ENCODE measurements around the gene CDCA7L.

Gene CDCA7L

GRCh38 chr7:21962677-21963076 is 17.0 kb upstream of the CDCA7L start:
- H3K4me1 ChIP-seq (ENCODE audit: control insufficient read depth, insufficient read depth, low read length): no peaks in the 10 kb centered on the region
- no peak overlapping the region for H3K4me3 ChIP-seq (ENCODE audit: low read length)
- no peak overlapping the region for H3K9ac ChIP-seq (ENCODE audit: low read length)
- H3K27me3 ChIP-seq (ENCODE audit: control insufficient read depth, insufficient read depth, low read length): no peaks in the 10 kb centered on the region
- no peaks in the 10 kb centered on the region for H3K36me3 ChIP-seq (ENCODE audit: control insufficient read depth, insufficient read depth, low read length)
- H3K27ac ChIP-seq (ENCODE audit: low read depth, low read length): no peak overlapping the region

- H3K27ac ChIP-seq (ENCODE audit: low read depth, low read length): no peak overlapping the region
- no peak overlapping the region for H3K4me3 ChIP-seq (ENCODE audit: low read length)
- H3K27me3 ChIP-seq (ENCODE audit: control insufficient read depth, insufficient read depth, low read length): no peaks in the 10 kb centered on the region
- no peak overlapping the region for H3K9ac ChIP-seq (ENCODE audit: low read length)
- no peaks in the 10 kb centered on the region for H3K4me1 ChIP-seq (ENCODE audit: control insufficient read depth, insufficient read depth, low read length)
- H3K36me3 ChIP-seq (ENCODE audit: control insufficient read depth, insufficient read depth, low read length): no peaks in the 10 kb centered on the region
These were observed 15.2 kb upstream of the CDCA7L start for GRCh38 chr7:21960922-21961321.

DNA sequence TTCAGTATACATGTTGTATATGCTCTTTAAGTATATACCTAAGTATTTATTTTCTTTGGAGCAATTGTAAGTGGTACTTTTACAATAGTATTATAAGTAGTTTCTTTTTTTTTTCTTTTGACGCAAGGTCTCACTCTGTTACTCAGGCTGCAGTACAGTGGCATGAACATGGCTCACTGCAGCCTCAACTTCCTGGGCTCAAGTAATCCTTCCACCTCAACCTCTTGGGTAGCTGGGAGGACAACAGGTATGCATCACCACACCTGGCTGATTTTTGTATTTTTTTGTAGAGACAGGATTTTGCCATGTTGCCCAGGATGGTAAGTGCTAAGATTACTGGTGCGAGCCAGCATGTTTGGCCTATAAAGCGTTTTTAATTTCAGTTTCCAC is 13.7 kb upstream of the CDCA7L start:
- no peaks in the 10 kb centered on the region for H3K4me1 ChIP-seq (ENCODE audit: control insufficient read depth, insufficient read depth, low read length)
- no peak overlapping the region for H3K9ac ChIP-seq (ENCODE audit: low read length)
- H3K27ac ChIP-seq (ENCODE audit: low read depth, low read length): no peak overlapping the region
- H3K27me3 ChIP-seq (ENCODE audit: control insufficient read depth, insufficient read depth, low read length): no peaks in the 10 kb centered on the region
- no peak overlapping the region for H3K4me3 ChIP-seq (ENCODE audit: low read length)
- no peaks in the 10 kb centered on the region for H3K36me3 ChIP-seq (ENCODE audit: control insufficient read depth, insufficient read depth, low read length)

DNA sequence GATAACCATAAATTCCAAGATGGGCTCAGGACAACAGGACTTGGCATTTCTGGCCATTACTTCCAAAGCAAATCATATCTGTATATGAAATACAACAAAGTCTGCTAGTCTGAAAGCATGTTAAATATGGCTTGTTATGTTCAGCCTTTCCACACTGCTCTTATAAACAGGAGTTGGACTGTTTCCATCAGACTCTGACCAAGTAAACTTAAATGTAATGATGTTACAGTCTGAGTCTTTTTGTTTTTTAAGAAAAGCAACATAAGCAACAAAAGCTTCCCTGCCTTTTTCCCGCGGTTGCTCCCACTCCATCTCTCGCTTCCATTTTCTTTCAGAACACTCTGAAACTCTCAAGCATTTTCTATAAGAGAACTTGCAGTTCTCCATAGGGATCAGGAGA is 8.1 kb upstream of the CDCA7L start:
- Histone ChIP-seq H3K27ac (ENCODE audit: low read depth, low read length) (no peak overlapping the region), H3K9ac (ENCODE audit: low read length) (no peak overlapping the region), H3K4me1 (ENCODE audit: control insufficient read depth, insufficient read depth, low read length) (peaks cover 4% of the 10 kb centered on the region), H3K27me3 (ENCODE audit: control insufficient read depth, insufficient read depth, low read length) (no peaks in the 10 kb centered on the region), H3K36me3 (ENCODE audit: control insufficient read depth, insufficient read depth, low read length) (no peaks in the 10 kb centered on the region), H3K4me3 (ENCODE audit: low read length) (no peak overlapping the region)

DNA sequence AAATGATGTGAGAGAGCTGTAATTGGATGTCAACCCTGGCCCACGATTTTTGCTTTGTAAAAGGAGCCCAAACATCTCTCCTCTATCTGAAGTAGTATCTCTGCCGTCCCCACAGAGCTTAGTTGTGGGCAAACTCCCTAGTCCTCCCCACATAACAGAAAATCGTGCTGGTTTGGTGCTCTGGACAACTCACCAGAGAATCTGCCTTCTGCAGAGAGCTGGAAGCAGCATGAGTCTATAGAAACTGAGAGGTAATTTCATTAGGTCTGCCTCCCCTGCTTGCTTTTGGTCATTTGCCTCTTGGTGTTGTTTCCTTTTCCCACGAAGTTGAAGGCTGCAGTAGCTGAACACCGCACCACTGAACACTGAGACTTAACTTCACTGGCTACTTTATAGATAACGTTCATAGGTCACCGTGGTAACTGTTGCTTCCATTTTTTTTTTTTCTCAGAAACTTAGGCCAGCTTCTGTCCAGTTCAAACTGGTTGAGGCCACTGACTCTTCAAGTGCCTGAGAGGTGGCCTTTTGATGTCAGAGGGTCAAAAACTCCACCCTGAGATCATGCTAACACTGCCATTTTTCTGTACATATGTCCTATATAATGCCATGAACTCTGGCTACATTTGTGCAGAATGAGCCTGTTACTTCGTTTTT is 3.3 kb upstream of the CDCA7L start:
- H3K36me3 ChIP-seq (ENCODE audit: control insufficient read depth, insufficient read depth, low read length): no peaks in the 10 kb centered on the region
- H3K9ac ChIP-seq (ENCODE audit: low read length): no peak overlapping the region
- H3K4me3 ChIP-seq (ENCODE audit: low read length): no peak overlapping the region
- no peaks in the 10 kb centered on the region for H3K27me3 ChIP-seq (ENCODE audit: control insufficient read depth, insufficient read depth, low read length)
- H3K27ac ChIP-seq (ENCODE audit: low read depth, low read length): no peak overlapping the region
- peaks cover 4% of the 10 kb centered on the region for H3K4me1 ChIP-seq (ENCODE audit: control insufficient read depth, insufficient read depth, low read length)

- H3K27ac ChIP-seq (ENCODE audit: low read depth, low read length): no peak overlapping the region
- H3K9ac ChIP-seq (ENCODE audit: low read length): no peak overlapping the region
- no peak overlapping the region for H3K4me3 ChIP-seq (ENCODE audit: low read length)
- H3K36me3 ChIP-seq (ENCODE audit: control insufficient read depth, insufficient read depth, low read length): no peaks in the 10 kb centered on the region
- H3K4me1 ChIP-seq (ENCODE audit: control insufficient read depth, insufficient read depth, low read length): no peaks in the 10 kb centered on the region
- no peaks in the 10 kb centered on the region for H3K27me3 ChIP-seq (ENCODE audit: control insufficient read depth, insufficient read depth, low read length)
These were observed 2.7 kb upstream of the CDCA7L start for GRCh38 chr7:21948364-21948763.

GRCh38 chr7:21947946-21948345 is 2.2 kb upstream of the CDCA7L start:
- H3K27ac ChIP-seq (ENCODE audit: low read depth, low read length): no peak overlapping the region
- no peak overlapping the region for H3K4me3 ChIP-seq (ENCODE audit: low read length)
- H3K36me3 ChIP-seq (ENCODE audit: control insufficient read depth, insufficient read depth, low read length): no peaks in the 10 kb centered on the region
- no peaks in the 10 kb centered on the region for H3K27me3 ChIP-seq (ENCODE audit: control insufficient read depth, insufficient read depth, low read length)
- H3K9ac ChIP-seq (ENCODE audit: low read length): no peak overlapping the region
- H3K4me1 ChIP-seq (ENCODE audit: control insufficient read depth, insufficient read depth, low read length): no peaks in the 10 kb centered on the region

GRCh38 chr7:21947056-21947455 is 1.4 kb upstream of the CDCA7L start:
- H3K4me1 ChIP-seq (ENCODE audit: control insufficient read depth, insufficient read depth, low read length): no peaks in the 10 kb centered on the region
- H3K36me3 ChIP-seq (ENCODE audit: control insufficient read depth, insufficient read depth, low read length): no peaks in the 10 kb centered on the region
- no peaks in the 10 kb centered on the region for H3K27me3 ChIP-seq (ENCODE audit: control insufficient read depth, insufficient read depth, low read length)
- no peak overlapping the region for H3K27ac ChIP-seq (ENCODE audit: low read depth, low read length)
- no peak overlapping the region for H3K4me3 ChIP-seq (ENCODE audit: low read length)
- H3K9ac ChIP-seq (ENCODE audit: low read length): no peak overlapping the region

DNA sequence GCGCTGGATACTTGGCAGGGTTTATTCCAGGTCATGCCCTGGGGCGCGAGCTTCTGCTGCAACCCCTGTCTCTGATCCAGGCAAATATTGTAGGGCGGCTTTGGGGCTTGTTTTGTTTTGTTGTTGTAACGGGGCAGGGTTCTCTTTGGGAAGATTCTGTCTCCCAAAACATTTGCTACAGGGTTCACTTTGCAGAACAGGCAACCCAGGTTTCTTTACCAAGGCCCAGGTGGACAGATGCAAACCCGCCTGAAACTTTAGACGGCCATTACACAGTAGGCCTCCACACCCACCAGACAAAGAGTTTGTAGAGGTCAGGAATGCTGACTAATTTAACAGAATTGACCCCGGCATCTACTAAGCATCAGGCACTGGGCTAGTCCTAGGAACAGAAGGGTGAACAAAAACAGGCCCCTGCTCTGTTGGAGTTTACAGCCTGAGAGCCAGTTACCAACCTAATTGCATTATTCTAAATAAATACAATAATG is 567 bp upstream of the CDCA7L start:
- Histone ChIP-seq H3K4me3 (ENCODE audit: low read length) (peak overlapping the region; percentile 81), H3K9ac (ENCODE audit: low read length) (no peak overlapping the region), H3K27me3 (ENCODE audit: control insufficient read depth, insufficient read depth, low read length) (no peaks in the 10 kb centered on the region), H3K4me1 (ENCODE audit: control insufficient read depth, insufficient read depth, low read length) (peaks cover 7% of the 10 kb centered on the region), H3K27ac (ENCODE audit: low read depth, low read length) (peak overlapping the region; percentile 68), H3K36me3 (ENCODE audit: control insufficient read depth, insufficient read depth, low read length) (no peaks in the 10 kb centered on the region)

- Histone ChIP-seq H3K9ac (ENCODE audit: low read length) (peak overlapping the region; percentile 57), H3K36me3 (ENCODE audit: control insufficient read depth, insufficient read depth, low read length) (no peaks in the 10 kb centered on the region), H3K4me1 (ENCODE audit: control insufficient read depth, insufficient read depth, low read length) (peaks cover 9% of the 10 kb centered on the region), H3K4me3 (ENCODE audit: low read length) (peak overlapping the region; percentile 81), H3K27ac (ENCODE audit: low read depth, low read length) (peak overlapping the region; percentile 68), H3K27me3 (ENCODE audit: control insufficient read depth, insufficient read depth, low read length) (no peaks in the 10 kb centered on the region)
These were observed 864 bp downstream of the CDCA7L start for GRCh38 chr7:21944616-21945453.

DNA sequence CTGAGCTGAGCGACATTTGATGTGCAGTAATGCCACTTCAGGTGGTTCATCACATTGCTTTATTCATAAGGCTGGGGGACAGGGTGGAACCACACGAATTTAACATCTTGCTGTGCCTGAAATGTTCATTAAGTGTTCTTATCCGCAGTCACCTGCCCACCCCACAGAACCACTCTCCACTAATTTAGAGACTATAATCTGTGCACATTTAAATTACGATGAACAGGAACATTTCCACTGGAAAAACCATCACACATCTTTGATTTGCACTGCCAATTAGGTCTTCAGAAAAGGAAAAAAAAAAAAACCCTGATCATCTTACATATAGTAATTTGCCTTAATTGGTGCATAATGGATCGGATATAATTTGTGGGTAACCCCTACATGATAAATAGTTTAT is 2.3 kb downstream of the CDCA7L start:
- H3K4me3 ChIP-seq (ENCODE audit: low read length): no peak overlapping the region
- no peak overlapping the region for H3K9ac ChIP-seq (ENCODE audit: low read length)
- H3K27ac ChIP-seq (ENCODE audit: low read depth, low read length): no peak overlapping the region
- peaks cover 9% of the 10 kb centered on the region for H3K4me1 ChIP-seq (ENCODE audit: control insufficient read depth, insufficient read depth, low read length)
- no peaks in the 10 kb centered on the region for H3K27me3 ChIP-seq (ENCODE audit: control insufficient read depth, insufficient read depth, low read length)
- H3K36me3 ChIP-seq (ENCODE audit: control insufficient read depth, insufficient read depth, low read length): no peaks in the 10 kb centered on the region

GRCh38 chr7:21942955-21943354 is 2.7 kb downstream of the CDCA7L start:
- Histone ChIP-seq H3K36me3 (ENCODE audit: control insufficient read depth, insufficient read depth, low read length) (no peaks in the 10 kb centered on the region), H3K4me3 (ENCODE audit: low read length) (no peak overlapping the region), H3K9ac (ENCODE audit: low read length) (no peak overlapping the region), H3K4me1 (ENCODE audit: control insufficient read depth, insufficient read depth, low read length) (peaks cover 9% of the 10 kb centered on the region), H3K27me3 (ENCODE audit: control insufficient read depth, insufficient read depth, low read length) (no peaks in the 10 kb centered on the region), H3K27ac (ENCODE audit: low read depth, low read length) (no peak overlapping the region)

Data from rectal smooth muscle tissue (tissue), 1 donor.